HTR-8/SVneo (cell line): ENCODE results near the gene PAFAH1B1.
"Not testable (repeated sequence)": the region's sequence is repeated elsewhere in the genome, so short reads cannot be mapped to it uniquely, and the experiment has no call there.

Experiments
- DNase-seq: peaks from one replicate; pipeline ENCODE4 v3.0.0; 2011; ENCODE audit warnings: low spot score, mixed read lengths; ENCODE audit not compliant: insufficient read length
- FAIRE-seq: peaks from 2 replicates; lab custom pipeline; 2011; peaks lifted over from hg19 to GRCh38; lab: Jason Lieb, UNC

Gene PAFAH1B1

DNA sequence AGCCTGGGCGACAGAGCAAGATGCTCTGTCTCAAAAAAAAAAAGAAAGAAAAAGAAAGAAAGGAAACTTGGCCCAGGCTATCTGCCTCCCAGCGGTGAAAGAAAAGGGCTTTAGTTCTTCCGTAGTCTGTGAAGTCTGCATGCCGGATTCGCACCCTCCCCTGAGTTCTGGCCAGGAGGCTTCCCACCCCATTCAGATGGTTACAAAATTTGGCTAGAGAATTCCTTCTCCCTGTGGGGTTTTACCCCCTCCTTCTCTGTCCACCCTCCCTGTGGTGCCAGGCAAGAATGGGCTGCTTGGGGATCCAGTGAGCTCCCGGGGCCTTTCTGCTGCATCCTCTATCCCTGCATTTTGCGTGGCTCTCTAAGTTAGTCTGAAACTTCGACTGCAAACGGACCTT is 37.8 kb downstream of the PAFAH1B1 start:
- DNase-seq (no peak), FAIRE-seq (no peak)

DNA sequence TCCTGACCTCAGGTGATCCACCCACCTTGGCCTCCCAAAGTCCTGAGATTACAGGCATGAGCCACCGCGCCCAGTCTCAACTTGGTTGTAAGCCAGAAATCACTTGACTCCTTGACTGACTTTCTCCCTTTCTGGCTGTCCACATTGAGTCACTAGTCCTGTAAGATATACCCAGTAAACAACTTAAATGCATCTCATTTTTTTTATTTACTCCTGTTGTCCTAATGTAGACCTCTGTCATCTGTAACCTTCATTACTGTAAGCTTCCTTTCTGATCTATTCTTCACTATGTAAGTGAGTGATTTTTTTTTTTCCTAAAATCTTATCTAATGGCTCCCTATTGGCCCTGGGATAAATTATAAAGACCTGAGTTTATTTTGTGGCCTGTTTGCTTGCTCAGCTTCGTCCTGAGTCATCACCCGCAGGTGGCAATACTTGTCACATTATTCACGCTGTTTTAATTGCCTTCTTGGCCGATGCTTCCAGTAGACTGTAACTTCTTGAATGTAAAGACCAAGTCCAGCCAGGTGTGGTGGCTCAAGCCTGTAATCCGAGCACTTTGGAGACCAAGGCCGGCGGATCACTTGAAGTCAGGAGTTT is 41.0 kb downstream of the PAFAH1B1 start:
- DNase-seq, result no peak
- no peak for FAIRE-seq

DNA sequence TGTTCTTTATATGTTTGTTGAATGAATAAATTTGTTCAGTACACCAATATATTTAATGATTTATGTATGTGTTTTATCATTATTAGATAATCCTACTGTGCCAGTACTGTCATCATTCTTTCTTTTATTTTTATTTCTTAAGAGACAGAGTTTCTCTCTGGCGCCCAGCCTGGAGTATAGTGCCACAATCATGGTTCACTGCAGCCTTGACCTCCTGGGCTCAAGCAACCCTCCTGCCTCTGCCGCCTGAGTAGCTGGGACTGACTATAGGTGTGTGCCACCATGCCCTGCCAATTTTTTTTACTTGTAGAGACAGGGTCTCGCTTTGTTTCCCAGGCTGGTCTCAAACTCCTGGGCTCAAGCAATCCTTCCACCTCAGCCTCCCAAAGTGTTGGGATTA is 41.8 kb downstream of the PAFAH1B1 start:
- FAIRE-seq, result no peak
- DNase-seq, result no peak

DNA sequence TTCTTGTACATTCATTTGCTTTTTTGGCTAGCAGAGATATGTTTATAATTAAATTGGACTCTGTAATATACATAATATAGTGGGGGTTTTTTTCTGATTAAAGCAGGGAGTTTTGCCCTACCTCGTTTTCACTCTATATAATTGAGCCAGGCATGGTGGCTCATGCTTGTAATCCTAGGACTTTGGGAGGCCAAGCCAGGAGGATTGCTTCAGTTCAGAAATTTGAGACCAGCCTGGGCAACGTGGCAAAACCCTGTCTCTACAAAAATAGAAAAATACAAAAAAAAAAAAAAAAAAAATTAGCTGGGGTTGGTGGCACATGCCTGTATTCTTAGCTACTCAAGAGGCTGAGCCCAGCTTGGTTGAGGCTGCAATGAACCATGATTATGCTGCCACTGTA is 42.2 kb downstream of the PAFAH1B1 start:
- FAIRE-seq, result no peak
- DNase-seq, result no peak

DNA sequence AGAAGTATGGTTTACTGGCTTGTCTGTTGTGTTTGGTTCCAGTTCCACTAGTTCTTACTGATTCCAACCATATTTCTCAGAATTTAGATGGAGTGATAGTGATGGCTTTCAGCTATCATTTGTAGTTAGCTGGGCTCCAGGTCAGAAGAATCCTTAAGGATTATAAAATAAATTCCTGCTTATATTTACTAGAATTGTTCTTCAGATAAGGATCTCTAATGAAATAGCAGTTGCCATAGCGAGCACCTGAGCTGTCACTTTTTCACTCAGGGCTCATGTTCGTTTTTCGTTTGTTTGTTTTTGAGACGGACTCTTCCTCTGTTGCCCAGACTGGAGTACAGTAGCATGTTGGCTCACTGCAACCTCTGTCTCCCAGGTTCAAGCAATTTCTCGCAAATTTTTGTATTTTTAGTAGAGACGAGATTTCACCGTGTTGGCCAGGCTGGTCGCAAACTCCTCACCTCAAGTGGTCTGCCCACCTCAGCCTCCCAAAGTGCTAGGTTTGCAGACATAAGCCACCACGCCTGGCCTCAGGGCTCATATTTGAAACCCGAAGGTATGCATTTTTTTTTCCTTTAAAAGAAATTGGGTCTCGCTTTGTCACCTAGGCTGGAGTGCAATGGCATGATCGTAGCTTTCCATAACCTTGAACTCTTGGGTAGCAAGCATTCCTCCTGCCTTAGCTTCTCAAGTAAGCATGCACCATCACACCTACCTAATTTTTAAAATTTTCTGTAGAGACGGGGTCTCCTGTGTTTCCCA is 42.9 kb downstream of the PAFAH1B1 start:
- FAIRE-seq, result no peak
- DNase-seq, result no peak

DNA sequence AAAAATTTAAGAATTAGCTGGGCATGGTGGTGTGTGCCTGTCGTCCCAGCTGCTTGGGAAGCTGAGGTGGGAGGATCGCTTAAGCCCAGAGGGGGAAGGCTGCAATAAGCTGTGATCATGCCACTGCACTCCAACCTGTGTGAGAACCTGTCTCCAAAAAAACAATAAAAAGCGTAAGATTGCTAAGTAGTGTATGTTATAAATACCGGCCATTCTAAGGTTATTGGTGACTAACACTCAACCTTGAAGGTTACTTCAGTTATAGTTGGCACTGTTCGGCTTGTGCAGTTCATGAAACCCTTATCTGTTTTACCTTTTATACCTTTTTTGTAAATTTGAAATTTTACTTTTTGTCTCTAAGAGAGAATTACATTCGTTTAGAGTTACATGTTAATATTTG is 44.0 kb downstream of the PAFAH1B1 start:
- FAIRE-seq, result no peak
- DNase-seq, result no peak

DNA sequence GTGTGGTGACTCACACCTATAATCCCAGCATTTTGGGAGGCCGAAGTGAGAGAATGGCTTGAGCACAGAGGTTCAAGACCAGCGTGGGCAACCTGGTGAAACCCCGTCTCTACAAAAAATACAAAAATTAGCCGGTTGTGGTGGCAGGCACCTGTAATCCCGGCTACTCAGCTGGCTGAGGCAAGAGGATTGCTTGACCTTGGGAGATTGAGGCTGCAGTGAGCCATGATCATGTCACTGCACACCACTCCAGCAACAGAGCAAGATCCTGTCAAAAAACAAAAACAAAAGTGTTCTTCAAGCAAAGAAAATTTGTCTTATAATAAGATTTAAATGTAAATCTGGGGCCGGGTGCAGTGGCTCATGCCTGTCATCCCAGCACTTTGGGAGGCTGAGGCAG is 51.5 kb downstream of the PAFAH1B1 start:
- FAIRE-seq (no peak), DNase-seq (no peak)

DNA sequence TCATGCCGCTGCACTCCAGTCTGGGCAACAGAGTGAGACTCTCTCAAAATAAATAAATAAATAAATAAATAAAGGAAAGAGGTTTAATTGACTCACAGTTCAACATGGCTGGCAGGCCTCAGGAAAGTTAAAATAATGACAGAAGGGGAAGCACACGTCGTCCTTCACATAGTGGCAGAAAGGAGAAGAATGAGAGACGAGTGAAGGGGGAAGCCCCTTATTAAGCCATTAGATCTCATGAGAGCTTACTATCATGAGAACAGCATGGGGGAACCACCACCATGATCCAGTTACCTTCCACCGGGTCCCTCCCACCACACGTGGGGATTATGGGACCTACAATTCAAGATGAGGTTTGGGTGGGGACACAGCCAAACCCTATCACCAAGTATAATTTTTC is 54.5 kb downstream of the PAFAH1B1 start:
- no peak for DNase-seq
- FAIRE-seq, result no peak

DNA sequence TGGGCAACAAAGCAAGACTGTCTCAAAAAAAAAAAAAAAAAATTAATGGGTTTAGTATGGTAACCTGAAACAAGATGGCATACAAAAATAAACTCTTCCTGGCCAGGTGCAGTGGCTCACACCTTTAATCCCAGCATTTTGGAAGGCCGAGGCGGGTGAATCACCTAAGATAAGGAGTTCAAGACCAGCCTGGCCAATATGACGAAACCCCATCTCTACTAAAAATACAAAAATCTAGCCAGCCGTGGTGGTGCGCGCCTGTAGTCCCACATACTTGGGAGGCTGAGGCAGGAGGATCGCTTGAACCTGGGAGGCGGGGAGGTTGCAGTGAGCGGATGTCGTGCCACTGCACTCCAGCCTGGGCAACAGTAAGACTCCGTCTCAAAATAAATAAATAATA is 55.7 kb downstream of the PAFAH1B1 start:
- FAIRE-seq (no peak), DNase-seq (no peak)

DNA sequence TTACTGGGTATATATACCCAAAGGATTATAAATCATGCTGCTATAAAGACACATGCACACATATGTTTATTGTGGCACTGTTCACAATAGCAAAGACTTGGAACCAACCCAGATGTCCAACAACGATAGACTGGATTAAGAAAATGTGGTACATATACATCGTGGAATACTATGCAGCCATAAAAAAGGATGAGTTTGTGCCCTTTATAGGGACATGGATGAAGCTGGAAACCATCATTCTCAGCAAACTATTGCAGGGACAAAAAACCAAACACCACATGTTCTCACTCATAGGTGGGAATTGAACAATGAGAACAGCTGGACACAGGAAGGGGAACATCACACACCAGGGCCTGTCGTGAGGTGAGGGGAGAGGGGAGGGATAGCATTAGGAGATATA is 59.5 kb downstream of the PAFAH1B1 start:
- DNase-seq, FAIRE-seq: not testable (repeated sequence)

DNA sequence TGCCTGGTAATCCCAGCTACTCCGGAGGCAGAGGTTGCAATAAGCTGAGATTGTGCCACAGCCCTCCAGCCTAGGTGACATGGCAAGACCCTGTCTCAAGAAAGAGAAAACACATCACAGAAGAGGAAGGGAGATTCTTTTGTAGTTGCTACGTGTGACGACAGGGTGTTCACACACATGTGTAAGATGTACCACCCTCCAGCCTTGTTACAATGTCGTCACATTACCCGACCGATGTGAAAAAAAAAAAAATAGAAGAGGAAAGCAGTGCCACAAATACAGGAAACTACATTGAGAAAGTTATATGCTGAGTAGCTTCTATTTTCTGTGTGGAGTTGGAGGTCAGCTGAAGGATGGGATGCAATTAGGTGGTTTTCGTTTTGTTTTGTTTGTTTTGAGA is 62.1 kb downstream of the PAFAH1B1 start:
- DNase-seq (no peak), FAIRE-seq (no peak)

DNA sequence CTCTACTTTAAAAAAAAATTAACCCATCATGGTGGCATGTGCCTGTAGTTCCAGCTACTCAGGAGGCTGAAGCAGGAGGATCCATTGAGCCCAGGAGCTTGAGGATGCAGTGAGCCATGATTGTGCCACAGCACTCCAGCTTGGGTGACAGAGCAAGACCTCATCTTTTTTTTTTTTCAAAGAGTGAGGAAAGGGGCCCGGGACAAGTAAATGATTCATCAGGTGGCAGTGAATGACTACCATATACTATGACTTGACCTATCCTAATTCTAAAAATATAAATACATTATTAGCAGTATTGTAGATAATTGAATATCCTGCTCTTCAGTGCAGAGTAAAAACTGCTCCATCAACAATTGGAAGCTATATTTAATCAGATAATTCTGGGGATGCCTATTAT is 62.8 kb downstream of the PAFAH1B1 start:
- FAIRE-seq (no peak), DNase-seq (no peak)

DNA sequence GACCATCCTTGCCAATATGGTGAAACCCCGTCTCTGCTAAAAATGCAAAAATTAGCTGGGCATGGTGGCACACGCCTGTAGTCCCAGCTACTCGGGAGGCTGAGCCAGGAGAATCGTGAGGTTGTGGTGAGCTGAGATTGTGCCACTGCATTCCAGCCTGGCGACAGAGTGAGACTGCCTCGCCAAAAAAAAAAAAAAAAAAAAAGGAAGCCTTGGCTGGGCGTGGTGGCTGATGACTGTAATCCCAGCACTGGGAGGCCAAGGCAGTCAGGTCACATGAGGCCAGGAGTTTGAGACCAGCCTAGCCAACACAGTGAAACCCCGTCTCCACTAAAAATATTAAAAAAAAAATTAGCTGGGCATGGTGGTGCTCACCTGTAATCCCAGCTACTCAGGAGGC is 65.9 kb downstream of the PAFAH1B1 start:
- FAIRE-seq, result not testable (repeated sequence)

DNA sequence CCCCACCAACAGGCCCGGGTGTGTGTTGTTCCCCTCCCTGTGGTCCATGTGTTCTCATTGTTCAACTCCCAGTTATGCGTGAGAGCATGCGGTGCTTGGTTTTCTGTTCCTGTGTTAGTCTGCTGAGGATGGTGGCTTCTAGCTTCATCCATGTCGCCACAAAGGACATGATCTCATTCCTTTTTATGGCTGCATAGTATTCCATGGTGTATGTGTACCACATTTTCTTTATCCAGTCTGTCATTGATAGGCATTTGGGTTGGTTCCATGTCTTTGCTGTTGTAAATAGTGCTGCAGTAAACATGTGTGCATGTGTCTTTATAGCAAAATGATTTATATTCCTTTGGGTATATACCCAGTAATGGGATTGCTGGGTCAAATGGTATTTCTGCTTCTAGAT is 67.0 kb downstream of the PAFAH1B1 start:
- not testable (repeated sequence) for FAIRE-seq, DNase-seq

More for the DNA sequence above, 65.9 kb downstream of the PAFAH1B1 start:
- not testable (repeated sequence) for DNase-seq

DNA sequence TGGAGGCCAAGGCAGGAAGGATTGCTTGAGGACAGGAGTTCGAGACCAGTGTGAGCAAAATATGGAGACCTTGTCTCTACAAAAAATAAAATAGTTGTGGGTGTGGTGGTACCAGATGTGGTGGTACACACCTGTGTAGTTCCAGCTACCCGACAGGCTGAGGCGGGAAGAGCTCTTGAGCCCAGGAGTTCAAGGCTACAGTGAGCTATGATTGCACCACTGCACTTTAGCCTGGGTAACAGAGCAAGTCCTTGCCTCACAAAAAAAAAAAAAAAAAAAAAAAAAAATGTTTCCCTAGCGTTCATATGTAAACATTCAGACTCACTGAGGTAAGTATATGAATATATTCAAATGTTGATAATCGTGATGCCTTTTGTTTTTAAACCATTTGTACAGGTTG is 78.6 kb downstream of the PAFAH1B1 start:
- FAIRE-seq (no peak), DNase-seq (no peak)

DNA sequence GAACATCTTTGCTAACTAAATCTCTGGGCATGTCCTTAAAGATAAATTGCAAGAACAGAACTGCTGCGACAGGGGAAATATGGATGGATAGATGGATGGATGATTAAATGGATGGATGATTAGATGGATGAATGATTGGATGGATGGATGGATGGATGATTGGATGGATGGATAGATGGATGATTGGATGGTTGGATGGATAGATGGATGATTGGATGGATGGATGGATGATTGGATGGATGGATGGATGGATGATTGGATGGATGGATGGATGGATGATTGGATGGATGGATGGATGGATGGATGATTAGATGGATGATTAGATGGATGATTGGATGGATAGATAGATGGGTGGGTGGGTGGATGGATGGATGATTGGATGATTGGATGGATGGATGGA is 85.8 kb downstream of the PAFAH1B1 start:
- DNase-seq, result not testable (repeated sequence)
- FAIRE-seq, result peak; percentile 40

DNA sequence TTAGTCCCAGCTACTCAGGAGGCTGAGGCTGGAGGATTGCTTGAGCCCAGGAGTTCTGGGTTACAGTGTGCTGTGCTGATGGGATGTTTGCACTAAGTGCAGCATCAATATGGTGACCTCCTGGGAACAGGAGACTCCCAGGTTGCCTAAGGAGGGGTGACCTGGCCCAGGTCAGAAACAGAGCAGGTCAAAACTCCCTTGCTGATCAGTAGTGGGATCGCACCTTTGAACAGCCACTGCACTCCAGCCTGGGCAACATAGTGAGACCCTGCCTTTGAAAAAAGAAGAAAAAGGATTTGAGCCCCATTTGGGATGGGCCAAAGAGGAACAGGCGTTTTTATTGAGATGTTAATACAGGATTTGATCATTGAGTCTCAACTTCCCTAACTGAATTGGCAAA is 87.5 kb downstream of the PAFAH1B1 start:
- DNase-seq, result no peak
- peak; percentile 4 for FAIRE-seq

DNA sequence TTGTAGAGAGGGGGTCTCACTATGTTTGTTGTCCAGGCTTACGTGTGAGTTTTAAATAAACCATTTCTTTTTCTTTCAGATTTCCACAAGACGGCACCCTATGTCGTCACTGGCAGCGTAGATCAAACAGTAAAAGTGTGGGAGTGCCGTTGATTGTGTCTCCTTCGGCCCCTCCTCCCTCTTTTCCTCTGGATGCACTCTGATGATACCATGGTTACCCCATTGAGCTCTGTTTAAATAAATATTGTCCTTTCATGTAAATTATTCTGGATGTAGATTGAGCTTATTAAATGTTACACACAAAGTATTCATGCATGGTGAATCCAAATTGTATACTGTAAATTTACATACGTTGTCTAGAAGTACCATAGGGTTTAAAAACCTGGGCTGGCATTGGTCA is 88.2 kb downstream of the PAFAH1B1 start:
- no peak for DNase-seq

DNA sequence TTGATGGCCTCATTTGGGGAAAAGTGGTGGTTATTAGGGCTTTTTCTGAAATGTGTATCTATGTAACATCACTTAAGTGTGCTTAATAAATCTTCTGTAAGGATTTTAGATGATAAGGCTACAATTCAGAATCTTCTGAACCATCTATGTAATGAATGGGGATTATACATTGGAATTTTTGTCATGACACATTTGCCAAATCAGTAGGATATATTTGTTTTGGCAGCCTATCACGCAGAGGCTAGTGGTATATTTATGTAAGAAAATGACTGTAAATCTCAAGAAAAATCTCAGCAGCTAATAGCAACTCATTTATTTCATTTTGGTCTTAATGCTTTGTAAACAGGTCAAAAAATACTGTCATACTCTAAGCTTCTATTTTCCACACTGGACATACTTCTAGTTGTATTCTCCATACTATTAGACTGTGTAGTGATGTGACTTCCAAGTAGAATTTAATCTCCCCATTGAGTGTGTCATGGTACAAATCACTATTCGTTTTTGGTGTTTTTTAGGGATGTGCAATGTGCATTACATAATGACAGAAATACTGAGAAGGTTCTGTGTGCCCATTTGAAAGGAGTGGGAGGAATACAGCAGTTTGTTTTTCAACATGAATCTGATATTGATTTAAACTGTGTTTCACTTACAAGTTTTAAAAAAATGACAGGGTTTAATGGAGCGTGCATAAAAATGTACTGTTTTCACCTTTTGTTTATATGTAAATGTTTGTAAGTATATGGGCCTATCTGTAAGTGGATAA is 88.9 kb downstream of the PAFAH1B1 start:
- no peak for FAIRE-seq
- no peak for DNase-seq

More for the DNA sequence above, 88.2 kb downstream of the PAFAH1B1 start:
- FAIRE-seq, result no peak

DNA sequence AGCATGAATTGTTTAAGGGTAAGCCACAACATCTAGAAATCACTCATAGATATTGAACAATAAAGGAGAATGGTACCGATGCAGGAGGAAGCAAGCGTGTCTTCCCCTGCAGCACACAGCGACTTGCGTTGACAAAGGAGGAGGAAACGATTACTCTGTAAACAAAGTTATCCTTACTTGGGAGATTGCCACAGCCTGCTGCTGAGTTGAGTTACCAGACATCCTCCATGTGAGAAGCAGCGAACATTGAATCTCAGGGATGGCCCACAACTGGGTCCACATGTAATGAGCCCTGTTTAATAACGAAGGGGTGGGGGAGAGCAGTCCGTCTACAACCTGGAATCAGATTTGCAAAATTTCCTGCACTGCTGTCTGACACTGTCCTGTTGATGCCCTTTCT is 90.5 kb downstream of the PAFAH1B1 start:
- no peak for DNase-seq
- FAIRE-seq, result no peak

DNA sequence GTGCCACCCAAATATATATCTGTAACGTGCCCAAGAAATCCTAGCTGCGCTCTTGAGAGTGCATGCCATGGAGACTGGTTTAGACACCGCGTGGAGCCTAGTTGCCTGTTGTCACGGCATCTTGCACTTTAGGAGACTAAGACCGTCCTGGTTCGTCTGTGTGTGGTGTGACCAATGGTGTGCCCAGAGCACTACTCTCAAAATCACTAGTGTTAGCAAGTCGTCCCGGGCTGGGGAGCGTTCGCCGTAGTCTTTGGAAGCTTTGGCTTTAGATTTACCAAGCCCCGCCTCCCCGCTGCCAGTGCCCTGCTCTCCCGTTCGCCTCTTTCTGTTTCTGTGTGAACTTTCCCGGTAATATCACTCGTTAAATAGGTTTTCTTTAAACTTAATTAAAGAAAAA is 91.1 kb downstream of the PAFAH1B1 start:
- no peak for FAIRE-seq
- no peak for DNase-seq
